ENCODE measurements around the gene RNASE7. TPM values are rescaled to one million over a fixed set of nuclear protein-coding genes. Genes with fewer than 3 reads are reported as not detected.

The RNASE7 gene
- total RNA-seq, 2 experiments from 2014 or later = not detected

DNA sequence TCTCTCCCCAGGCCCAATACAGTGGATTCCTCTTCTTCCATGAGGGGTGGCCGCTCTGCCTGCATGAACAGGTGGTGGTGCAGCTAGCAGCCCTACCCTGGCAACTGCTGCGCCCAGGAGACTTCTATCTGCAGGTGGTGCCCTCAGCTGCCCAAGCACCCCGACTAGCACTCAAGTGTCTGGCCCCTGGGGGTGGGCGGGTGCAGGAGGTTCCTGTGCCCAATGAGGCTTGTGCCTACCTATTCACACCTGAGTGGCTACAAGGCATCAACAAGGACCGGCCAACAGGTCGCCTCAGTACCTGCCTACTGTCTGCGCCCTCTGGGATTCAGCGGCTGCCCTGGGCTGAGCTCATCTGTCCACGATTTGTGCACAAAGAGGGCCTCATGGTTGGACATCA, 31.8 kb downstream of the RNASE7 start:
- Histone ChIP-seq H4K20me1 (ENCODE audit: insufficient read depth, low read length) (no peaks in the 10 kb centered on the region), H3K27ac (ENCODE audit: low read depth, low read length, poor library complexity, severe bottlenecking) (no peak overlapping the region), H2AFZ (ENCODE audit: low read length) (no peak overlapping the region), H3K9me2 (ENCODE audit: insufficient read depth, low read length) (no peaks in the 10 kb centered on the region), H3K36me3 (ENCODE audit: insufficient read depth, low read length) (no peaks in the 10 kb centered on the region), H3K4me3 (ENCODE audit: low read depth, low read length, poor library complexity, severe bottlenecking) (no peak overlapping the region), H3K4me1 (ENCODE audit: insufficient read depth, low read length, poor library complexity, severe bottlenecking) (peaks cover 36% of the 10 kb centered on the region), H3K4me2 (ENCODE audit: low read length) (no peak overlapping the region), H3K79me2 (ENCODE audit: insufficient read depth, low read depth, low read length) (no peaks in the 10 kb centered on the region), H3K9me3 (ENCODE audit: low read length) (no peaks in the 10 kb centered on the region)
- ChIA-PET POLR2A (no interaction called here), CTCF (ENCODE audit: unreplicated experiment) (no interaction called here)
- intact Hi-C loops (cut with micrococcal nuclease; ENCODE audit: unreplicated experiment) = no loop called here
- no TSS peak for BruUV-seq (replicated peaks)
- TF ChIP-seq EZH2phosphoT487 (IDR thresholded peaks at IDR 0.05; ENCODE audit: borderline replicate concordance, low read depth, low read length) = no peak
- TF ChIP-seq, protein P1, sequence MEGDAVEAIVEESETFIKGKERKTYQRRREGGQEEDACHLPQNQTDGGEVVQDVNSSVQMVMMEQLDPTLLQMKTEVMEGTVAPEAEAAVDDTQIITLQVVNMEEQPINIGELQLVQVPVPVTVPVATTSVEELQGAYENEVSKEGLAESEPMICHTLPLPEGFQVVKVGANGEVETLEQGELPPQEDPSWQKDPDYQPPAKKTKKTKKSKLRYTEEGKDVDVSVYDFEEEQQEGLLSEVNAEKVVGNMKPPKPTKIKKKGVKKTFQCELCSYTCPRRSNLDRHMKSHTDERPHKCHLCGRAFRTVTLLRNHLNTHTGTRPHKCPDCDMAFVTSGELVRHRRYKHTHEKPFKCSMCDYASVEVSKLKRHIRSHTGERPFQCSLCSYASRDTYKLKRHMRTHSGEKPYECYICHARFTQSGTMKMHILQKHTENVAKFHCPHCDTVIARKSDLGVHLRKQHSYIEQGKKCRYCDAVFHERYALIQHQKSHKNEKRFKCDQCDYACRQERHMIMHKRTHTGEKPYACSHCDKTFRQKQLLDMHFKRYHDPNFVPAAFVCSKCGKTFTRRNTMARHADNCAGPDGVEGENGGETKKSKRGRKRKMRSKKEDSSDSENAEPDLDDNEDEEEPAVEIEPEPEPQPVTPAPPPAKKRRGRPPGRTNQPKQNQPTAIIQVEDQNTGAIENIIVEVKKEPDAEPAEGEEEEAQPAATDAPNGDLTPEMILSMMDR (conservative IDR thresholded peaks at IDR 0.05; ENCODE audit: low read length) = no peak
- DNase-seq (ENCODE audit: low spot score) = no peak

DNA sequence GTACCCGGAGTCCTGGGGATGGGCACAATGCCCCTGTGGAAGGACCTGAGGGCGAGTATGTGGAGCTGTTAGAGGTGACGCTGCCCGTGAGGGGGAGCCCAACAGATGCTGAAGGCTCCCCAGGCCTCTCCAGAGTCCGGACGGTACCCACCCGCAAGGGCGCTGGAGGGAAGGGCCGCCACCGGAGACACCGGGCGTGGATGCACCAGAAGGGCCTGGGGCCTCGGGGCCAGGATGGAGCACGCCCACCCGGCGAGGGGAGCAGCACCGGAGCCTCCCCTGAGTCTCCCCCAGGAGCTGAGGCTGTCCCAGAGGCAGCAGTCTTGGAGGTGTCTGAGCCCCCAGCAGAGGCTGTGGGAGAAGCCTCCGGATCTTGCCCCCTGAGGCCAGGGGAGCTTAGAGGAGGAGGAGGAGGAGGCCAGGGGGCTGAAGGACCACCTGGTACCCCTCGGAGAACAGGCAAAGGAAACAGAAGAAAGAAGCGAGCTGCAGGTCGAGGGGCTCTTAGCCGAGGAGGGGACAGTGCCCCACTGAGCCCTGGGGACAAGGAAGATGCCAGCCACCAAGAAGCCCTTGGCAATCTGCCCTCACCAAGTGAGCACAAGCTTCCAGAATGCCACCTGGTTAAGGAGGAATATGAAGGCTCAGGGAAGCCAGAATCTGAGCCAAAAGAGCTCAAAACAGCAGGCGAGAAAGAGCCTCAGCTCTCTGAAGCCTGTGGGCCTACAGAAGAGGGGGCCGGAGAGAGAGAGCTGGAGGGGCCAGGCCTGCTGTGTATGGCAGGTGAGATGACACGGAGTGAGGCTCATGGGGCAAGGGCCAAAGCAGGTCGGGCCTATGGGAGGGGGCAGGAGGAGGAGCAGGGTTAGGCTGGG, 32.5 kb downstream of the RNASE7 start:
- H3K9me3 ChIP-seq (ENCODE audit: low read length) = no peaks in the 10 kb centered on the region
- H4K20me1 ChIP-seq (ENCODE audit: insufficient read depth, low read length) = no peaks in the 10 kb centered on the region
- H2AFZ ChIP-seq (ENCODE audit: low read length) = no peak overlapping the region
- no TSS peak for BruUV-seq (replicated peaks)
- CTCF ChIA-PET (ENCODE audit: unreplicated experiment) = no interaction called here
- H3K79me2 ChIP-seq (ENCODE audit: insufficient read depth, low read depth, low read length) = no peaks in the 10 kb centered on the region
- TF ChIP-seq, protein P1 (conservative IDR thresholded peaks at IDR 0.05; ENCODE audit: low read length) = no peak
- no peak for TF ChIP-seq EZH2phosphoT487 (IDR thresholded peaks at IDR 0.05; ENCODE audit: borderline replicate concordance, low read depth, low read length)
- H3K4me3 ChIP-seq (ENCODE audit: low read depth, low read length, poor library complexity, severe bottlenecking) = no peak overlapping the region
- no peak for DNase-seq (ENCODE audit: low spot score)
- H3K36me3 ChIP-seq (ENCODE audit: insufficient read depth, low read length) = no peaks in the 10 kb centered on the region
- no peak overlapping the region for H3K27ac ChIP-seq (ENCODE audit: low read depth, low read length, poor library complexity, severe bottlenecking)
- H3K9me2 ChIP-seq (ENCODE audit: insufficient read depth, low read length) = no peaks in the 10 kb centered on the region
- POLR2A ChIA-PET = no interaction called here
- intact Hi-C loops (cut with micrococcal nuclease; ENCODE audit: unreplicated experiment) = no loop called here
- no peak overlapping the region for H3K4me2 ChIP-seq (ENCODE audit: low read length)
- peaks cover 30% of the 10 kb centered on the region for H3K4me1 ChIP-seq (ENCODE audit: insufficient read depth, low read length, poor library complexity, severe bottlenecking)

DNA sequence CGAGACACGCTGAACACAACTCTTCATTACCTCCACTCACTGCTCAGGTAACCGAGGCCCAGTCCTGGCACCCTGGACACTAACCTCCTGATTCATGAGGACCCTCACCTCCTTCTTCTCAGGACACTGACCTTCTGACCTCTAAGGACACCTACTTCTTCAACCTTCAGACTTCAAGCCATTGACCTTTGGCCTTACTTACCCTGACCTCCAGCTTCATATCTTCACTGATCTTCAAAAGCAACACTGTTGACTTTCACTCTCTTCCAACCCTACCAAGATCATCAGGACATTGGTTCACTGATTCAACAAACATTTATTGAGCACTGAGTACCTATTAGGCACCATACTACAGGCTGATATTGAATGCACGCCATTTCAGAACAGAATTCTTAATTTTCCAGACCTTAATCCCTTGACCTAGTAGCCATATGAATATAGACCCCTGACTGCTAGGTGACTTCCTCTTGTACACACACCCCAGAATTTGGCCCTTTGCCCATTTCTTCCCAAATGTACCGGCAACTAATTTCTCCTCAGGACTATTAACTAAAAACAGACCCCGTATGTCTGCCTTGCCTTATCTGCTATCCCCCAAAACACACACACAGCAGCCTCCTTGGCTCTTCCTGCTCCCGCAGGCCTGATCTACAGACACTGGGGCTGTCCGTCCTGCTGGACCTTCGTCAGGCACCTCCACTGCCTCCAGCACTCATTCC, 33.7 kb downstream of the RNASE7 start:
- CTCF ChIA-PET (ENCODE audit: unreplicated experiment) = no interaction called here
- Histone ChIP-seq H3K79me2 (ENCODE audit: insufficient read depth, low read depth, low read length) (no peaks in the 10 kb centered on the region), H3K4me1 (ENCODE audit: insufficient read depth, low read length, poor library complexity, severe bottlenecking) (peaks cover 20% of the 10 kb centered on the region), H3K27ac (ENCODE audit: low read depth, low read length, poor library complexity, severe bottlenecking) (no peak overlapping the region), H3K4me2 (ENCODE audit: low read length) (no peak overlapping the region), H3K4me3 (ENCODE audit: low read depth, low read length, poor library complexity, severe bottlenecking) (no peak overlapping the region), H2AFZ (ENCODE audit: low read length) (no peak overlapping the region), H3K9me2 (ENCODE audit: insufficient read depth, low read length) (no peaks in the 10 kb centered on the region), H4K20me1 (ENCODE audit: insufficient read depth, low read length) (no peaks in the 10 kb centered on the region), H3K36me3 (ENCODE audit: insufficient read depth, low read length) (no peaks in the 10 kb centered on the region), H3K9me3 (ENCODE audit: low read length) (no peaks in the 10 kb centered on the region)
- BruUV-seq (replicated peaks) = no TSS peak
- POLR2A ChIA-PET = no interaction called here
- no peak for DNase-seq (ENCODE audit: low spot score)
- intact Hi-C loops (cut with micrococcal nuclease; ENCODE audit: unreplicated experiment) = no loop called here
- TF ChIP-seq EZH2phosphoT487 (IDR thresholded peaks at IDR 0.05; ENCODE audit: borderline replicate concordance, low read depth, low read length) = no peak
- TF ChIP-seq, protein P1 (conservative IDR thresholded peaks at IDR 0.05; ENCODE audit: low read length) = no peak

Measured in OCI-LY7 (cell line).